IPS-NIHi7 (cell line): Measurements from ENCODE around the gene PPY.
"Not testable (repeated sequence)": the region's sequence is repeated elsewhere in the genome, so short reads cannot be mapped to it uniquely, and the experiment has no call there.

Source experiments
- DNase-seq: peaks from one replicate; pipeline ENCODE4 v3.0.0; 2012; ENCODE audit warnings: mixed read lengths; ENCODE audit errors: extremely low spot score

Gene PPY

GRCh38 chr17:43932357-43932756 is 9.9 kb downstream of the PPY start:
- DNase-seq, result no peak

- no peak for DNase-seq
These were observed 11.2 kb downstream of the PPY start for GRCh38 chr17:43931062-43931571.

GRCh38 chr17:43928609-43929008 is 13.7 kb downstream of the PPY start:
- no peak for DNase-seq

- DNase-seq, result not testable (repeated sequence)
These were observed 14.3 kb downstream of the PPY start for GRCh38 chr17:43927929-43928328.

- no peak for DNase-seq
These were observed 15.0 kb downstream of the PPY start for GRCh38 chr17:43927060-43927864.

GRCh38 chr17:43924558-43924957 is 17.7 kb downstream of the PPY start:
- no peak for DNase-seq

GRCh38 chr17:43920500-43921095 is 21.7 kb downstream of the PPY start:
- no peak for DNase-seq

- DNase-seq, result no peak
These were observed 24.3 kb downstream of the PPY start for GRCh38 chr17:43918026-43918389.

- peak; percentile 66 for DNase-seq
These were observed 24.8 kb downstream of the PPY start for GRCh38 chr17:43917348-43918025.

- DNase-seq, result no peak
These were observed 25.3 kb downstream of the PPY start for GRCh38 chr17:43917016-43917347.

GRCh38 chr17:43916385-43916784 is 25.9 kb downstream of the PPY start:
- no peak for DNase-seq

GRCh38 chr17:43915559-43915958 is 26.7 kb downstream of the PPY start:
- DNase-seq, result no peak

- no peak for DNase-seq
These were observed 27.8 kb downstream of the PPY start for GRCh38 chr17:43914451-43914850.

GRCh38 chr17:43913584-43913983 is 28.7 kb downstream of the PPY start:
- no peak for DNase-seq

- no peak for DNase-seq
These were observed 29.5 kb downstream of the PPY start for GRCh38 chr17:43912635-43913304.

GRCh38 chr17:43911904-43912303 is 30.4 kb downstream of the PPY start:
- no peak for DNase-seq

GRCh38 chr17:43909537-43910231 is 32.6 kb downstream of the PPY start:
- no peak for DNase-seq

- DNase-seq, result peak; percentile 81
These were observed 34.1 kb downstream of the PPY start for GRCh38 chr17:43907998-43908721.

- peak; percentile 85 for DNase-seq
These were observed 34.8 kb downstream of the PPY start, which contains the start of gene MPP2 for GRCh38 chr17:43907425-43907981. TSS of gene MPP2 (minus strand) at chr17:43907536. CDS start at chr17:43904460, 3,076 bp downstream.

- no peak for DNase-seq
These were observed 35.3 kb downstream of the PPY start for GRCh38 chr17:43906951-43907424.
